Posterior cingulate gyrus (tissue), 11 donors: ENCODE measurements around the gene PPP2CA.
"Not testable (repeated sequence)": the region's sequence is repeated elsewhere in the genome, so short reads cannot be mapped to it uniquely, and the experiment has no call there.

Experiments
- DNase-seq, 10 donors: peaks; one replicate each; pipeline versions ENCODE4 v3.0.0 to v3.0.0-alpha.2; 2020 to 2021; ENCODE audit warnings: mixed read lengths in 3 of 10
- intact Hi-C: fragments of 100-400 bp; cut with DNase I; formaldehyde crosslinking; loops from one replicate; pipeline ENCODE4 v1.15.1; 2023

Gene PPP2CA

DNA sequence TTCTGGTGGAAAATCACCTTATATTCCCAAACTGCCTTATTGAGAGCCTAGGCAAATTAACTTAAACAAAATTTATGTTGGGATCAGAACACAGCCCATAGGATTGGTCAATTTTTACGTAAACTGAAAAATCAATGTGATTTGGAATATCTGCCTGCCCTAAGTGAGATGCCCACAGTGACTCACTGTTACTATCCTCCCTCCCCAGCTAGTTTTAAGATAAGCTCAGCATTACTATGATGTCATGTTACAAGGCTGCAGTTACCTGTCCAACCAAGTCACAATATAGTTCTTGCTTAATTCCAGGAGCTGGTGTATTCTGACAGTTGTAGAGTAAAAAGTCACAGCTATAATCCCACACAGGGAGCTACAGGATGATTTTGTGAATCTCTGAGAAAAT, 72.2 kb downstream of the PPP2CA start:
- intact Hi-C loops, result no loop called here
- no peak for DNase-seq

DNA sequence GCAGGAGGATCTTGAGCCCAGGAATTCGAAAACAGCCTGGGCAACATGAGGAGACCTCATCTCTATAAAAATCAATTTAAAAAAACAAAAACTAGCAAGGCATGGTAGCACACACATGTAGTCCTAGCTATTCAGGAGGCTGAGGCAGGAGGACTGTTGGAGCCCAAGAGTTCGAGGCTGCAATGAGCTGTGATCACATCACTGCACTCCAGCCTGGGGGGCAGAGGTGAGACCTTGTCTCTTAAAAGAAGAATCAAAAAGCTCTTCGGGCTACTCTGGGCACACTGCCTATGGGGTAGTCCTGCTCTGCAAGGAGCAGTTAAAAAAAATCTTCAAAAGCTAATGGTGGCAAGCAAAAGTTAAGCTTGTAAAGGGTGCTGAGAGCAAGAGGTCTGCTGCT, 72.6 kb downstream of the PPP2CA start:
- intact Hi-C loops, result no loop called here
- DNase-seq, result no peak

DNA sequence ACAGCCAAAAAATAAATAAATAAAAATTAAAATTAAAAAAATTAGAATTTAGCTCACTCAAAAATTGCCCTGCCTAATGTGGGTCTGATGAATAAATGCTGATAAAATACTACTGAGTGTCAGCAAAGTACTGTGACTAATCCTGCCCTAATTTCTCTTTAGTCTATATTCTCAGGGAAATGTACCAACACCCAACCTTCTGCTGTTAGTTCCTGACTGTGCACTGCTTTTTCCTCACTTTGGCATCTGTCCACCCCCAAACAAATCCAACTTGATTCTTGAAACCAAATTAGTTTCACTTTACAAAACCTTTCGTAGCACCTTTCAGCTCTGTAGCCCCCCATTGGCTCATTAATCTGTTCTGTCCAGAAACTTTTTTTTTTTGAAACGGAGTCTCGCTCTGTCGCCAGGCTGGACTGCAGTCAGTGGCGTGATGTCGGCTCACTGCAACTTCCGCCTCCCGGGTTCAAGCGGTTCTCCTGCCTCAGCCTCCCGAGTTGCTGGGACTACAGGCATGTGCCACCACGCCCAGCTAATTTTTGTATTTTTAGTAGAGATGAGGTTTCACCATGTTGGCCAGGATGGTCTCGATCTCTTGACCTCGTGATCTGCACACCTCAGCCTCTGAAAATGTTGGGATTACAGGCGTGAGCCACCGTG, 73.6 kb downstream of the PPP2CA start:
- DNase-seq, result peak in 3 of 10 donors; percentile 26 to 66 (median 31)

DNA sequence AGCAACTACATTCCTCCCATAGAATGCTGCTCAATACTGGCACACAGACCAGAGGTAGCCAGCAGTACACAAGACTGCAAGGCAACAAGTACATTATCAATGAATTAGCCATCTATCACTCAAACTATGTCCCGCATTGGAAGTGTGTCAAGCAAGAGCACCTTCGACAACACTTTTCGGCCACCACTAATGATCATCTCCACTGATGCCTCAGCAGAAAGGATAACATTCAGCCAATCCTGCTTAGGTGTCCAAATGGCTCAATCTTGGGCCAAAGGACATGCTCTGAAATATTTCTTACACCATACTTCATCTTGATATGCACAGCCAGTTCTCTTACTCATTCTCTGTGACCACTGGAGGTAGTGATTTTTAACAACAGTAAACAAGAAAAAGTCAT, 74.2 kb downstream of the PPP2CA start:
- intact Hi-C loops, result no loop called here
- DNase-seq, result no peak

More for the DNA sequence above, 73.6 kb downstream of the PPP2CA start:
- intact Hi-C loops, result not testable (repeated sequence)

DNA sequence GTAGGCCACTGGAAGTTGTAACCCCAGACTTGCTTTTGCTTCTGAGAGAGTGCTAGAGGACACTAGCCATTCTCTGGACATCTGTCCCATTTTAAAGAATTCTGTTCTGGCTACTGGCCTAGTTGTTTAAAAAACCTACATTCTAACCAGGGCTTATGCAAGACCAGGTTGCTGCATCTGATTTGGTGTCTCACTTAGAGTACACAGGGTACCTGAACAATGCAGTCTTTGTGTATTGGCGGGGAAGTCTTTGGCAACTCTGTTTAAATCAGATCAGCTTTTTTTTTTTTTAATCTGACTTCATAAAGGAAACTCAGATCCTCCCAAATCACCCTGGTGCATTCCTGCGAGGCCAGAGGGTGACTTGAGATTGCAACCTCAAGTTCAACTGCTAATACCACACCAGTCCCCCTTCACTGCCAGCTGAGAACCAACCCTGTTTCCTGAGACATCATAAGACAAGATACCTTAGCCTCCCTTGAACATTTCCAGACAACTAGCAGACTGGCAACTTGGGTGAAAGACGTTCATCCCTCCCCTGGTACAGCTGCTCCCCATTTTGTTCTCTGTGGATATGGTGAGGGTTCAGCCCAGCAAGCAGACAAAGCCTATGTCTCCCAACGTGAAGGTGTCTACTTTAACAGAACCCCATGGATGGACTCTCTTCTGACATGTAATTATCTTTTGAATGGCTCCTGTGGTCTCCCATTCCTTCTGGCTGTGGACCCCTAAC, 76.1 kb downstream of the PPP2CA start:
- DNase-seq, result peak in 1 of 10 donors; percentile 38

DNA sequence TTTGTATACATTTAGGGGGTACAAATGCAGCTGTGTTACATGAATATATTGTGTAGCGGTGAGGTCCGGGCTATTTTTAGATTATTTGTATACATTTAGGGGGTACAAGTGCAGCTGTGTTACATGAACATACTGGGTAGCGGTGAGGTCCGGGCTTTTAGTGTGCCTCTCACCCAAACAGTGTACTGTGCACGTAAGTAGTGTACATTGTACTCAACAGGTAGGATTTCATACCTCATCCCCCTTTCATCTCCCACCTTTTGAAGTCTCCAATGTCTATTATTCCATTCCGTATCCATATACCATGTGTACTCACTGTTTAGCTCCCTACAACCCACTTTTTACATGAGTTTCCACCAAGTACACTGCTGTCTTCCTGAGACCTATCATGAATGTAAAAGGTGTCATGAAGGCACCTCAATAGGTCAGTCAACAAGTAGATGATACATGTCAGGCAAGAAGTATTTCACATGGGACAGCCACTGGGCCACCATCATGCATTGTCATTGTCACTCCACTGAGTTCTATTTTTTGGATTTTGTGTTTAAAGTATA, 76.8 kb downstream of the PPP2CA start:
- DNase-seq, result no peak
- intact Hi-C loops, result no loop called here

More for the DNA sequence above, 76.1 kb downstream of the PPP2CA start:
- intact Hi-C loops, result no loop called here

DNA sequence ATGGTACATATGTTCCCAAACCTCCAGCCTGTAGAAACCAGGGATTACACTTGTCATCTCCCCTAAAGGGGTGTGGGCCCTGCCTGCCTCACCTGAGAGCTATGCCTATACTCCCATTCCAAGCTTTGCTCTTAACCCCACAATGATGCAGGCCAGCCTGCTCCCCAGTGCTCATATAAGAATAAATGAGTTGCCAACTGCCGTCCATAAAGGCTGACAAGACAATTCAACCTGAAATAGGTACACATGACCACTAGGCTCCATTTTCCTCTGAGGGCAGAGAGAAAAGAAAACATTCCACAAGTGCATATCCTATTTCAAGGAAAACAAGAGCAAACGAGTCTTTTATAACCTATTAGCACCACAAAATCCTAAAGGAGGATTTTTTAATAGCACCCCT, 77.6 kb downstream of the PPP2CA start:
- DNase-seq, result no peak
- intact Hi-C loops, result no loop called here

DNA sequence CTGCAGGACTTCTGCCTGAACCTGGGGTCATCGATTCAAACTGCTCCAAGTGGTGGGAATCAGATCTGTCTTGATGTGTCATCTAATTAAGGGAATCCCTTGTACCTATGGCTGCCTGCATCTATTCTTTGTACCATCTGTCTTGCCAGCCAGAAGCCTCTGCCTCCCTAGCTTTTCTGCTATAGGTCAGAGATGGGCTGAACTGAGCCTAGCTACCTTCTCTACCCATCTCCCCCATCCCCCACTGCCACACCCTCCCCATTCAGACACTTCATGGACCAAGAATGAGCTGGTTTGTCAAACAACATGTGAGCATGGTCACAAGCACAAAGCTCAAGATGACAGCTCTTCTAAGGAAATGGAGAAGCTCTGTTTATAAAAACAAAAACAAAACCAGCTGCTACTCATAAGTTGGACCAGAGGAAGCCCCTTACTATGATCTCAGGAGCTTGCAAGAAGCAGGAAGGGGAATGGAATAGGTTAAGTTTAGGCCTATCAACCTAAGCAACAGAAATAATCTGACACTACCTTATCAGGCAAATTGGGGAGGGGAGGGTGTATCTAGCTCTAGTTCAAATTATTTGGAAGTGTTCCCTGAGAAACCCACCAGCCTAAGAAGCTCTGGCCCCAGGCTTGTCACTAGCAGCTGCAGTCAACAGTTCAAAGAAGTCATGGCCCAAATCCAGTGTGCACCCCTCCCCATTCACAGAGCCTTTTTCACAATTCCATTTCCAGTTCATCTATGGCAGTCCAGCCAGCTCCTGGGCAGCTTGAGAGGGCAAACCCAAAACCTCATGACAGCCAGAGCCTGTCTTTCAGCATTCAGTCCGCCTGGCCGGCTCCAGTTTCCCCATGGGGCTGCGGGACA, 79.0 kb downstream of the PPP2CA start:
- intact Hi-C loops, result loop anchor here (1.0 kb wide), 1 partner anchor 108 kb away; no protein-coding TSS in a partner anchor
- peak in 3 of 10 donors; percentile 64 to 84 (median 72) for DNase-seq

DNA sequence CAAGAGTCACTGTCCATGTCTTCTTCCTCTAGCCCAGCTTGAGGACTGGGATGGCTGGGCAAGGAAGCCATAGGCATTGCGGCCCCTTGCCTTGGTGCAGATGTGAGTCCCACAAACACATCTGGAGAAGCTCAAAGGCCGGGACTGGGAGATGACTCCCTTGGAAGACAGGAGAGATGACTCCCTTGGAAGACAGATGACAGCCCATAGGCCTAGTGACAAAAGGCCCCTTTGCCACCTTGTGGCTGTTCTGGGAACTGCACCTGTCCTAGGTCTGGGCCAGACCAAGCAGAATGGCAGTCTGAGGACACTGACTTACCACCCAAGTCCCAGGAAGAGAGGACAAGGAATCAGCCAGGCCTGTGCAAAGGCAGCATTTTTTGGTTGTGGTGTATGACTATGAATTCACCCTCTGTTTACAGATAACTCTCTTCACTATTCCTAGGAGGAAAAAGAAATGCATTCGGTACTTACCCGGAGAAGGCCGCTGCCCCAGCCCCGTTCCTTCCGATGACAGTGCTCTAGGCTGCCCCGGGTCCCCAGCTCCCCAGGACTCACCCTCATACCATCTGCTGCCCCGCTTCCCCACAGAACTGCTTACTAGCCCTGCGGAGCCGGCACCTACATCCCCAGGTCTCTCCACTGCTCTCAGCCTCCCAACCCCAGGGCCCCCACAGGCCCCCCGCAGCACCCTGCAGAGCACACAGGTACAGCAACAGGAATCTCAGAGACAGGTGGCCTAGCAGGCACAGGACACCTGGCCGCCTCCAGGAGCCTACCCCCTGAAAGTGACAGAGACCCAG, 79.9 kb downstream of the PPP2CA start:
- intact Hi-C loops, result loop anchor here (1.0 kb wide), 1 partner anchor 107 kb away; no protein-coding TSS in a partner anchor
- peak; percentile 76 to 97 (median 86) for DNase-seq

DNA sequence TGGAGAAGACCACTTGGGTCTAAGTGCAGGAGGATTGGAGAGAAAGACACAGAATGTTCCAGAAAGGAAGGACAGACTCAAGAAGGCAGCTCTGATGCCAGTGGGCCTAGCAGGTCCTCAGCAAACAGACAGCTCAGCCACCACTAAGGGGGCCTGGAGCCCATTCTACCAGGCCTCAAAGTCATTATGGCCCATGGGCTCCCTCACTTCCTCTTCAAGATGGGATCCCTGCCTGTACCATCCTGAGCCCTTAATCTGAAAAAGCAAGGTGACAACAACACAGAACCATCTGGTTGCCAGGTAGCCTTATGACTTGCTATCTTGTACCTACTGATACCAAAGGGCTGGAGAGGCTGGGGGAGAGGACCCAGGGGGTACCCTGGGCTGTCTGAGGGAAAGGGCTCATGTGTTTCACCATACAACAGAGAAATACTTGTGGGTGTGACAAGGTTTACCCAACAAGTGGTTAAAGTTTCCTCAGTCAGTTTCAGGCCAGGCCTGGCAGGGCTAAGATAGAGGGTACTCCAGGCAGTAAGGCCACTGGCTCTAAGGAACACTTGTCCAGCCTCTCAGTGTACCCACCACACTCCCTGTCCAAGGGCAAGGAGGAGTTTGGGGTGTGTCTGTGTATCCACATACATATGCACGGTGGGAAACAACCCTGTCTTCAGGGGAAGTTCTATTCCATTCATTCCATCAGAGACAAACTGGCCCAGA, 80.7 kb downstream of the PPP2CA start:
- intact Hi-C loops, result no loop called here
- peak in 1 of 10 donors; percentile 21 for DNase-seq
